Nephron progenitor cell (in vitro differentiated cells): ENCODE results near the gene DUOX2.
A peak's percentile ranks its signal among the peaks of the same experiment; 100 is the strongest.

Experiments used
- DNase-seq: peaks from one replicate; pipeline ENCODE4 v3.0.0; 2021
- H3K27ac Mint-ChIP-seq: 2 replicates; pipeline ENCODE4 v1.8.0; 2021; ENCODE audit warnings: mild to moderate bottlenecking, moderate library complexity, mixed read lengths
- H3K27me3 Mint-ChIP-seq: 2 replicates; pipeline ENCODE4 v1.8.0; 2021; ENCODE audit warnings: mild to moderate bottlenecking, low read depth, mixed read lengths; ENCODE audit not compliant: poor library complexity
- H3K36me3 Mint-ChIP-seq: 2 replicates; pipeline ENCODE4 v1.8.0; 2021; ENCODE audit warnings: low read depth, mixed read lengths
- H3K4me1 Mint-ChIP-seq: 2 replicates; pipeline ENCODE4 v1.8.0; 2021; ENCODE audit warnings: mixed read lengths
- H3K4me3 Mint-ChIP-seq: 2 replicates; pipeline ENCODE4 v1.8.0; 2021; ENCODE audit warnings: mild to moderate bottlenecking, moderate library complexity, mixed read lengths
- H3K9me3 Mint-ChIP-seq: 2 replicates; pipeline ENCODE4 v1.8.0; 2021; ENCODE audit warnings: mild to moderate bottlenecking, moderate library complexity, mixed read lengths
- CTCF ChIP-seq: fragments of 200-600 bp; sonication (generic); IDR thresholded peaks from 2 replicates; pipeline ENCODE4 v1.5.0; 2021; ENCODE audit warnings: antibody characterized with exemption

DUOX2 gene

DNA sequence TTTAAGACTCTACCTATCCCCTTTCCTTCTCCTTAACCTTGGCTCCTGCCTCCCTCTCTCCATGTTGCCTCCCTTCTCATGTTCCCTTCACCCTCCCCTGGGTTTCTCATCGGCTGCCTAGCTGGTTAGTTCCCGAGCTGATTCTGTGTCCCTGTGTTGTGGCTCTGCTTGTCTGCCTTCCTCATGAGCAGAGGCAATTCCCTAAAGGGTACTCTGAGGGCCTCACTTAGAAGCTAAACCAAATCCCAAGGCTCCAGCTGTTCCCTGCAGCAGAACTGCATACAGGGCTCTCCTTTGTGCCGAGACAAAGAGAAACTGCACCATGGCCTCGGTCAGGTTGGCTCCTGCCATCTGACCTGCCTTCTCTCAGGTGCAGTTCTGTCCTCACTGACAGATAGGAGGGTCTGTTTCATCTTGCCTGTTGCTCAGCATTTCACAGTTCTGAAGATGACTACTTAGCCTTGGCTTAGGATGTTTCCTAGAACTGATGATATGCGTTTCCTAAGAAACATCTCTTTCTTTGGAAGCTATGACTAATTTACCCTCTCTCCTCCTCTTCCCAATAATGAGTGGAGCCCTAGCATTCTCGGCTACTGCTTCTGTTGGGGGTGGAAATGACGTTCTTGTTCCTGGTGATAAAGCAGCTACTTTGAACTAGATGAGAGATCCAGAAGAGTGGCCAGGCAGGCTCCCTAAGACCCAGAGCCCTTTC, 42.9 kb upstream of the DUOX2 start:
- peaks cover 31% of the 10 kb centered on the region for H3K4me1 Mint-ChIP-seq
- peak overlapping the region; percentile 79 for H3K27ac Mint-ChIP-seq
- no peak for TF ChIP-seq CTCF
- H3K36me3 Mint-ChIP-seq: peaks cover 8% of the 10 kb centered on the region
- no peak for DNase-seq
- H3K4me3 Mint-ChIP-seq: no peak overlapping the region
- H3K9me3 Mint-ChIP-seq: no peaks in the 10 kb centered on the region
- peaks cover 12% of the 10 kb centered on the region for H3K27me3 Mint-ChIP-seq

GRCh38 chr15:45155739-45156138, 41.8 kb upstream of the DUOX2 start:
- H3K27me3 Mint-ChIP-seq: peaks cover 12% of the 10 kb centered on the region
- TF ChIP-seq CTCF: no peak
- peaks cover 31% of the 10 kb centered on the region for H3K4me1 Mint-ChIP-seq
- H3K9me3 Mint-ChIP-seq: no peaks in the 10 kb centered on the region
- H3K36me3 Mint-ChIP-seq: peaks cover 8% of the 10 kb centered on the region
- DNase-seq: no peak
- no peak overlapping the region for H3K4me3 Mint-ChIP-seq
- no peak overlapping the region for H3K27ac Mint-ChIP-seq

GRCh38 chr15:45151998-45152828, 38.2 kb upstream of the DUOX2 start:
- TF ChIP-seq CTCF: no peak

GRCh38 chr15:45150997-45151396, 37.0 kb upstream of the DUOX2 start:
- TF ChIP-seq CTCF: no peak
- Mint-ChIP-seq H3K36me3 (peaks cover 8% of the 10 kb centered on the region), H3K4me3 (no peak overlapping the region), H3K4me1 (peaks cover 9% of the 10 kb centered on the region), H3K27me3 (peaks cover 24% of the 10 kb centered on the region), H3K9me3 (no peaks in the 10 kb centered on the region), H3K27ac (no peak overlapping the region)
- no peak for DNase-seq

More at GRCh38 chr15:45151998-45152828, 38.2 kb upstream of the DUOX2 start:
- H3K4me1 Mint-ChIP-seq: peaks cover 17% of the 10 kb centered on the region
- no peak overlapping the region for H3K27ac Mint-ChIP-seq
- DNase-seq: no peak
- H3K36me3 Mint-ChIP-seq: peaks cover 8% of the 10 kb centered on the region
- peaks cover 22% of the 10 kb centered on the region for H3K27me3 Mint-ChIP-seq
- no peak overlapping the region for H3K4me3 Mint-ChIP-seq
- H3K9me3 Mint-ChIP-seq: no peaks in the 10 kb centered on the region

DNA sequence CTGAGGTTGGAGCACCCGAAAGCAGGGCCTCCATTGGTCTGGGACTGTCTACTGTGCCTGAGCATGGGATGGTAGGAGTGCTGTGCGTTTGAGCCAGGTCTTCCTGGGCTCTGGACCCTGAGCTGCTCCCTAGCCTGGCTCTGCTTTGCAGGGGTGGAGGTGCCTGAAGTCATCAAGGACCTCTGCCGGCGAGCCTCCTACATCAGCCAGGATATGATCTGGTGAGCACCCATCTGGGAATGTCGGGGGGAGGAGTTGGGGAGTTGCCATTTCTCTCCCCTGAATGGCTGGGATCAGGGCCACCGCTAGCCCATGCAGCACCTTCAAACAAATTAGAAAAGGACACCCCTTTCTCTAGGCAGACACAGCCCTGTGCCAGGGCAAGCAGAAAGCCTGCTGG, 36.5 kb upstream of the DUOX2 start:
- no peaks in the 10 kb centered on the region for H3K9me3 Mint-ChIP-seq
- no peak for TF ChIP-seq CTCF
- H3K36me3 Mint-ChIP-seq: peaks cover 8% of the 10 kb centered on the region
- H3K4me3 Mint-ChIP-seq: no peak overlapping the region
- DNase-seq: no peak
- H3K27me3 Mint-ChIP-seq: peaks cover 24% of the 10 kb centered on the region
- H3K27ac Mint-ChIP-seq: no peak overlapping the region
- H3K4me1 Mint-ChIP-seq: peaks cover 9% of the 10 kb centered on the region
